ENCODE measurements around the gene PORCN. TPM values are rescaled to one million over a fixed set of nuclear protein-coding genes. Genes with fewer than 3 reads are reported as not detected.
"Not testable (repeated sequence)": the region's sequence is repeated elsewhere in the genome, so short reads cannot be mapped to it uniquely, and the experiment has no call there.

The PORCN gene
- polyA plus RNA-seq, 6 donors from 2014 or later = 1.5 to 12.2 (median 9.0) TPM

- peaks cover 0 to 5% (median 0%) of the 10 kb centered on the region in 7 donors for H3K9me3 Mint-ChIP-seq
- no peak for ATAC-seq (ENCODE audit: low read depth in 2 of 2)
Measured at GRCh38 chrX:48520455-48520854, 11.7 kb downstream of the PORCN start.

DNA sequence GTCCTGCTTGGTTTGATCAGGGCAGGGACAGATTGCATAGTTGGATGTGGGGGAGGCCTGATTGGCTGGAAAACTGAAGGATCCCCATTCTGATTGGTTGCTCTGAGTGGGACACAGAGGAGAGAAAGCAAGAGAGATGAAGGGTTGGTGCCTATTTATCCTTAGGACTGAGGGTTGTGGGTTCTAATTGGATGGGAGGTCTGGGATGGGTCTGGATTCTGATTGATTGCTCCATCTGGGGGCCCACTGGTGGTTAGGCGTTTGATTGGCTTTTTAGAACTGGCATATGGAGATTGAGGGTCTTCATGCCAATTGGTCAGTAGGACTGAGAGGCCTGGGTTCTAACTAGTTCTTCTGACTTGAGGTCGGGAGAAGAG lies 12.2 kb downstream of the PORCN start:
- ATAC-seq (ENCODE audit: low read depth in 2 of 2) (no peak), DNase-seq (no peak)
- peaks cover 0 to 5% (median 0%) of the 10 kb centered on the region in 7 donors for H3K9me3 Mint-ChIP-seq
- peak overlapping the region; percentile 20 to 99 (median 94) for H3K27ac Mint-ChIP-seq
- H3K4me1 Mint-ChIP-seq = peaks cover 8 to 30% (median 17%) of the 10 kb centered on the region in 3 donors
- peak overlapping the region; percentile 80 to 99 (median 92) for H3K4me3 Mint-ChIP-seq
- no peaks in the 10 kb centered on the region for H3K27me3 Mint-ChIP-seq
- H3K36me3 Mint-ChIP-seq = peaks cover 5% of the 10 kb centered on the region in 2 donors

More at GRCh38 chrX:48520455-48520854, 11.7 kb downstream of the PORCN start:
- H3K4me1 Mint-ChIP-seq = peaks cover 8 to 30% (median 17%) of the 10 kb centered on the region in 3 donors
- H3K27me3 Mint-ChIP-seq = no peaks in the 10 kb centered on the region
- peak overlapping the region in 2 of 6 donors; percentile 20 to 94 for H3K27ac Mint-ChIP-seq
- no peak for DNase-seq
- peak overlapping the region; percentile 52 to 99 (median 89) for H3K4me3 Mint-ChIP-seq
- H3K36me3 Mint-ChIP-seq = peaks cover 6 to 8% of the 10 kb centered on the region in 2 donors

DNA sequence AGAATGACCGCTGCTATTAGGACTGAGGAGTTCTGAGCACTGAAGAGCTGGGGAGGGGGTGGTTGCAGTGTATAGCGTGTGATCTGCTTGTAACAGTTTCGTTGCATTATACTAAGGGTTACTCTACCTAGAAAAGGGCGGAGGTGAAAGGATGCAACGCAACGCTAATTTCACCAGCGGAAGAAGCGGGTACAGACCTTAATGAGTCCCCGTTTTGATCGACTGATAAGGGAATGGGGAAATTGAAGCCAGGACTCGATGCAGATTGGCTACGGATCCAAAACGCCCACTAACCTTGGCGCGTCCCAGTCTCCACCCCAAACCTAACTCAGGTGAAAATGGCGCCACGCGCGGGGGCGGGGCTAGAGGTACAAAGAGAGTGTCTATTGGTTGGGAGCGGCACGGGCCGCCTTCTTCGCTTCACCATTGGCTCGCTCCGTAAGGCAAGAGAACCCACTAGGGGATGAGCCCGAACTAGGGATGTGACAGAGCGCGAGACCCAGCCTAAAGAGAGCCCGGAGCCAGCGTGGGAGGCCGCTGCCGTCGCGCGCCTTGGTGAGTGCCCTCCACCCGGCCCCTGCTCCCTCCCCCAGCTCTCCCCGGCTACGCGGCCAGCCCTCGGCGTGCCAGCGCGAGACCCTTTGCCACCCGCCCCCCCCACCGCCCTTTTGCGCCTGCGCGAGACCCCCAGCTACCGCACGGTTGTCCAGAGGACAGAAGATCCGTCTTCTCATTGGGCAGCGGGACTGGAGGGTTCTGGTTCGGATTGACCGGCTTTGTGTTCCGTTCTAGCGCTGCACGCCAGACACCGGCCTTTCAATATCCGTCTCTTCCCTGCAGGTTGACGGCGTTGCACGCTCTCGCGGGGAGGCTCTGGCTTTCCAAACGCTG lies 12.8 kb downstream of the PORCN start, which contains the start of gene EBP:
EBP (plus strand) TSS at position 456 of the 891 bp plus-strand sequence. CDS start 1,964 bp downstream, outside the sequence.
- Mint-ChIP-seq H3K36me3 (peaks cover 0 to 2% of the 10 kb centered on the region in 2 donors), H3K4me3 (peak within 1 kb of the TSS; percentile 80 to 99 (median 92)), H3K27ac (peak within 1 kb of the TSS; percentile 20 to 99 (median 94)), H3K27me3 (no peaks in the 10 kb centered on the region), H3K9me3 (peaks cover 0 to 5% (median 0%) of the 10 kb centered on the region in 7 donors), H3K4me1 (peaks cover 10 to 30% (median 17%) of the 10 kb centered on the region in 3 donors)
- DNase-seq (peak; percentile 93), ATAC-seq (ENCODE audit: low read depth in 2 of 2) (peak; percentile 94)

GRCh38 chrX:48522291-48522690 lies 13.5 kb downstream of the PORCN start:
- DNase-seq = no peak
- Mint-ChIP-seq H3K4me3 (peak overlapping the region; percentile 80 to 99 (median 92)), H3K27ac (peak overlapping the region in 3 of 6 donors; percentile 20 to 92 (median 70)), H3K27me3 (no peaks in the 10 kb centered on the region), H3K9me3 (peaks cover 0 to 5% (median 0%) of the 10 kb centered on the region in 7 donors), H3K4me1 (peaks cover 12 to 30% (median 17%) of the 10 kb centered on the region in 3 donors), H3K36me3 (peaks cover 0 to 5% of the 10 kb centered on the region in 2 donors)
- no peak for ATAC-seq (ENCODE audit: low read depth in 2 of 2)

DNA sequence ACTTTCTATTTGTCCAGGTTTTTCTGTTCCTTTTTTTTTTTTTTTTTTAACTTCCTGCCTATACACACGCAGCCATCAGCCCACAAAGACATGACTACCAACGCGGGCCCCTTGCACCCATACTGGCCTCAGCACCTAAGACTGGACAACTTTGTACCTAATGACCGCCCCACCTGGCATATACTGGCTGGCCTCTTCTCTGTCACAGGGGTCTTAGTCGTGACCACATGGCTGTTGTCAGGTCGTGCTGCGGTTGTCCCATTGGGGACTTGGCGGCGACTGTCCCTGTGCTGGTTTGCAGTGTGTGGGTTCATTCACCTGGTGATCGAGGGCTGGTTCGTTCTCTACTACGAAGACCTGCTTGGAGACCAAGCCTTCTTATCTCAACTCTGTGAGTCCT lies 14.9 kb downstream of the PORCN start:
- Mint-ChIP-seq H3K27me3 (no peaks in the 10 kb centered on the region), H3K9me3 (peaks cover 0 to 5% (median 0%) of the 10 kb centered on the region in 7 donors), H3K36me3 (peaks cover 0 to 10% of the 10 kb centered on the region in 2 donors), H3K4me3 (peak overlapping the region; percentile 32 to 83 (median 60)), H3K27ac (peak overlapping the region in 1 of 6 donors; percentile 61), H3K4me1 (peaks cover 12 to 30% (median 17%) of the 10 kb centered on the region in 3 donors)
- DNase-seq (no peak), ATAC-seq (ENCODE audit: low read depth in 2 of 2) (no peak)

DNA sequence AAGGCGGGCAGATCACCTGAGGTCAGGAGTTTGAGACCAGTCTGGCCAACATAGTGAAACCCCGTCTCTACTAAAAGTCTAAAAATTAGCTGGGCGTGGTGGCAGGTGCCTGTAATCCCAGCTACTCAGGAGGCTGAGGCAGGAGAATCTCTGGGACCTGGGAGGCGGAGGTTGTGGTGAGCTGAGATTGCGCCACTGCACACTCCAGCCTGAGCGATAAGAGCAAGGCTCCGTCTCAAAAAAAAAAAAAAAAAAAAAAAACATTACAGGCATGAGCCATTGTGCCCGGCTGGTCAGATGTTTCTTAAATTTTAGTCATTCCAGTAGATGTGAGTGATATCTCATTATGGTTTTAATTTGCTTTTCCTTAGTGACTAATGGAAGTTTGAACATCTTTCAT lies 17.1 kb downstream of the PORCN start:
- not testable (repeated sequence) for H3K27ac Mint-ChIP-seq; H3K27me3 Mint-ChIP-seq; H3K9me3 Mint-ChIP-seq; H3K4me3 Mint-ChIP-seq; DNase-seq; ATAC-seq (ENCODE audit: low read depth in 2 of 2)
- Mint-ChIP-seq H3K36me3 (peaks cover 0 to 10% of the 10 kb centered on the region in 2 donors), H3K4me1 (peaks cover 6 to 20% (median 11%) of the 10 kb centered on the region in 3 donors)

DNA sequence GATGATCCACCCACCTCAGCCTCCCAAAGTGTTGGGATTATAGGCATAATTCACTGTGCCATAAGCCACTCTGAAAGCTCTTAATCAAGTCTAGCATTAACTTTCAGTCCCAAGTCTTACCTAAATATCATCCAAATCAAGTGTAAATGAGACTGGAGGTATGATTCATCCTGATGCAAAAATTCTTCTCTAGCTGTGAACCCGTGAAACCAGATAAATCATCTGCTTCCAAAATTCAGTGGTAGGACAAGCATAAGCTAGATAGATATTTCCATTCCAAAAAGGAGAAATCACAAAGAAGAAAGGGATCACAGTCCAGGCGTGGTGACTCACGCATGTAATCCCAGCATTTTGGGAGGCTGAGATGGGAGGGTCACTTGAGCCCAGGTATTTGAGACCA lies 21.9 kb downstream of the PORCN start:
- no peak overlapping the region for H3K4me3 Mint-ChIP-seq
- DNase-seq (no peak), ATAC-seq (ENCODE audit: low read depth in 2 of 2) (no peak)
- H3K27ac Mint-ChIP-seq = no peak overlapping the region
- H3K4me1 Mint-ChIP-seq = peaks cover 0 to 4% (median 0%) of the 10 kb centered on the region in 3 donors
- H3K9me3 Mint-ChIP-seq = peaks cover 0 to 3% (median 0%) of the 10 kb centered on the region in 7 donors
- H3K27me3 Mint-ChIP-seq = no peaks in the 10 kb centered on the region
- H3K36me3 Mint-ChIP-seq = peaks cover 0 to 10% of the 10 kb centered on the region in 2 donors

DNA sequence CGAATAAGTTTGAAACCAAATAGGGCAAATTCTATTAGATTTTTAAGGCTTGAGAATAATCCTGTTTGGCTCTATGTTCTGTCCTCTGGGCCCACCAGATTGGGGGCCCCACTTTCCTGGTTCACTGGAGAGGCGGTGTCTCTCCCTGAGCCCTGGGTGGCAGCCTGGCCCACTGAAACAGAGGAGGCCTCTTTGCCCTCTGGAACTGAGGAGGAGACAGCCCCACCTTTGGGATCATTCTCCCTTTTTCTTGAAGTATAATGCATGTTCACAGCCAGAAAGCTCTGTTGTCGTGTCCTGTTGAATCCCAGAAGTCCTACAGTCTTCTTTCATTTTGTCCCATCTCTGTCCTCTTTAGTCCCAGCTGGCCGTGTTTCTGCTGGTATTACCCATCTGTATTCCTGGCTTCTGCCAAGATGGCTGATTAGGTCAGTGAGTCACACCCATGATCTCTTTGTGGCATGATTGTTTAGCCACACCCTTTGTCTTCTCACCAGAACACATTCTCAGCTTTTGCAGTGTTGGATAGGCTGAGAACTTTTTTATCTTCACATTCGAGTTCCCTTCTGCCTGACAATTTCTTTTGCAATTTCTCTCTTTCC lies 22.7 kb downstream of the PORCN start:
- ATAC-seq (ENCODE audit: low read depth in 2 of 2) (no peak), DNase-seq (no peak)
- Mint-ChIP-seq H3K27me3 (no peaks in the 10 kb centered on the region), H3K4me1 (peaks cover 0 to 3% (median 0%) of the 10 kb centered on the region in 3 donors), H3K36me3 (peaks cover 0 to 10% of the 10 kb centered on the region in 2 donors), H3K4me3 (no peak overlapping the region), H3K27ac (peak overlapping the region in 1 of 6 donors; percentile 6), H3K9me3 (peaks cover 0 to 3% (median 0%) of the 10 kb centered on the region in 7 donors)

GRCh38 chrX:48532161-48532560 lies 23.4 kb downstream of the PORCN start:
- H3K9me3 Mint-ChIP-seq = peaks cover 0 to 3% (median 0%) of the 10 kb centered on the region in 7 donors
- H3K27ac Mint-ChIP-seq = no peak overlapping the region
- H3K36me3 Mint-ChIP-seq = peaks cover 0 to 6% of the 10 kb centered on the region in 2 donors
- no peak overlapping the region for H3K4me3 Mint-ChIP-seq
- H3K27me3 Mint-ChIP-seq = no peaks in the 10 kb centered on the region
- no peaks in the 10 kb centered on the region for H3K4me1 Mint-ChIP-seq
- ATAC-seq (ENCODE audit: low read depth in 2 of 2) (no peak), DNase-seq (no peak)

DNA sequence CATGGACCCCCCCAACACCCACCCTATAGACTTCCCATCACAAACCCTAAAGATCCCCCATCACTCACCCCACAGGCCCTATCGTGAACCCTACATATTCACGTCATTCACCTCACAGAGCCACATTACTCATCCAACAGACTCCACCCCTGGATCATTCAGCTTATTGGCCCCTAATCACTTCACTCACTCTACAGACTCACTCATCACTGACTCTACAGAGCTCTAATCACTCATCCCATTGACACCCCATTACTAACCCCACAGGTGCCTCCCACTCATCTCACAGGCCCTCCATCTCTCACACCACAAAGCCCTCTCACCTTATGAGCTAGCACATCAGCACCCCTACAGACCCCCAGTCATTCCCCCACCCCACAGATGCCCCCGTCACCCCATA lies 24.4 kb downstream of the PORCN start:
- peak overlapping the region in 2 of 6 donors; percentile 47 to 76 for H3K27ac Mint-ChIP-seq
- no peaks in the 10 kb centered on the region for H3K4me1 Mint-ChIP-seq
- DNase-seq (no peak), ATAC-seq (ENCODE audit: low read depth in 2 of 2) (no peak)
- H3K27me3 Mint-ChIP-seq = no peaks in the 10 kb centered on the region
- peaks cover 0 to 5% of the 10 kb centered on the region in 2 donors for H3K36me3 Mint-ChIP-seq
- H3K9me3 Mint-ChIP-seq = peaks cover 0 to 3% (median 0%) of the 10 kb centered on the region in 7 donors
- no peak overlapping the region for H3K4me3 Mint-ChIP-seq

DNA sequence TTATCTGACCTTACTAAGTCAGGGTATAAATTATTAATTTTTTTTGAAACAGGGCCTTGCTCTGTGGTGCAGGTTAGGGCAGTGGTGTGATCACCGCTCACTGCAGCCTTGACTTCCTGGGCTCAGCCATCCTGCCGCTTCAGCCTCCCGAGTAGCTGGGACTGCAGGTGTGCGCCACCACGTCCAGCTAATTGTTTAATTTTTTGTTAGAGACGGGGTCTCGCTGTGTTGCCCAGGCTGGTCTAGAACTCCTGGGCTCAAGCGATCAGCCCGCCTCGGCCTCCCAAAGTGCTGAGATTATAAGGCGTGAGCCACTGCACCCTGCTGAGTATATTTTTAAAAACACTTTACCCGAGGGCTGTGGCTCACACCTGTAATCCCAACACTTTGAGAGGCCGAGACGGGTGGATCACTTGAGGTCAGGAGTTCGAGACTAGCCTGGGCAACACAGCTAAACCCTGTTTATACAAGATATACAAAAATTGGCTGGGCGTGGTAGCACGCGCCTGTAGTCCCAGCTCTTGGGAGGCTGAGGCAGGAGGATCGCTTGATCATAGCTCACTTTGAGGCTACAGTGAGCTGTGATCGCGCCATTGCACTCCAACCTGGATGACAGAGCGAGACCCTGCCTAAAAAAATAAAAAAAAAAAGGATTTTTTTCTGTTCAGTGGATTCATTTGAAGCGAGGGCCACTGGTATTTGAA lies 30.0 kb downstream of the PORCN start:
- H3K4me1 Mint-ChIP-seq = peaks cover 9 to 16% (median 14%) of the 10 kb centered on the region in 3 donors
- H3K9me3 Mint-ChIP-seq = peaks cover 0 to 5% (median 0%) of the 10 kb centered on the region in 7 donors
- no peaks in the 10 kb centered on the region for H3K36me3 Mint-ChIP-seq
- peak overlapping the region; percentile 80 to 97 (median 91) for H3K4me3 Mint-ChIP-seq
- H3K27me3 Mint-ChIP-seq = no peaks in the 10 kb centered on the region
- H3K27ac Mint-ChIP-seq = peak overlapping the region; percentile 89 to 99 (median 97)
- DNase-seq (no peak), ATAC-seq (ENCODE audit: low read depth in 2 of 2) (no peak)

DNA sequence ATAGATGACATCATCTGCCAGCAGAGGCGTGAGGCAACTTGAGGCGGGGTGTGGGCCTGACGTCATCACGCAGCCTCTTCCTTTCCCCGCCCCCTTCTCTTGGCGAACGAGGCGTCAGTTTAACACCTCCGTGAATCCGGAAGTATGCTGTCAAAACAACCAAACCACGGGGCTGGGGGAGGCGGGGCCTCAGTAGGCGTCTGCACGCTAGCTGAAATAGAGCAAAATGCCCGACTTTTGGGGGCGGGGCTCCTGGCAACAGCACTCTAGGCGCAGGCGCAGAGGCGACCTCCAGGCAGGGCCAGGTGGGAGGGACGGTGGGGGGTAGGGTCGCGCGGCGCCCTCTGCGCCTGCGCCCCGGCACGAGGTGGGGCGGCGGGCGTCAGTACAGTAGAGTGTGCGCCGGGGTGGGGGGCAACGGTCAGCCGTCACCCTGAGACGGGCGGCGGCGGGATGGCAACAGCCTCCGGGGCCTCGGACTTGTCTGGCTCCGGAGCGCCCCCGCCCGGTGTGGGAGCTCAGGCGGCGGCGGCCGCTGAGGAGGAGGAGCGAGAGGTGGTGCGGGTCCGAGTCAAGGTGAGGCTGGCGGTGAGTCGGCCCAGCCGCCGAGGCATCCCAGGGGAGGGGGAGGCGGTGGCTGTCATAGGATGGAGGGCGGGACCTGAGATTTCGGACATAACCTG lies 30.7 kb downstream of the PORCN start, which contains the start of gene TBC1D25:
TBC1D25 (plus strand) TSS at position 370 of the 683 bp plus-strand sequence; CDS start at position 454, 84 bp downstream.
- peaks cover 0 to 5% (median 0%) of the 10 kb centered on the region in 7 donors for H3K9me3 Mint-ChIP-seq
- peak within 1 kb of the TSS; percentile 89 to 99 (median 97) for H3K27ac Mint-ChIP-seq
- no peaks in the 10 kb centered on the region for H3K36me3 Mint-ChIP-seq
- DNase-seq (peak; percentile 95), ATAC-seq (ENCODE audit: low read depth in 2 of 2) (peak; percentile 83)
- peak within 1 kb of the TSS; percentile 80 to 97 (median 91) for H3K4me3 Mint-ChIP-seq
- H3K4me1 Mint-ChIP-seq = peaks cover 9 to 16% (median 14%) of the 10 kb centered on the region in 3 donors
- no peaks in the 10 kb centered on the region for H3K27me3 Mint-ChIP-seq

Measured in naive B cell (primary cell).